HG02943 (cell line): ENCODE results near the gene GAN.

Experiments used
- ATAC-seq: cut with Tn5 transposase; IDR thresholded peaks from one replicate; pipeline ENCODE4 v1.9.1; 2021; ENCODE audit warnings: mild to moderate bottlenecking, low read depth, moderate library complexity; ENCODE audit not compliant: unreplicated experiment

The GAN gene

DNA sequence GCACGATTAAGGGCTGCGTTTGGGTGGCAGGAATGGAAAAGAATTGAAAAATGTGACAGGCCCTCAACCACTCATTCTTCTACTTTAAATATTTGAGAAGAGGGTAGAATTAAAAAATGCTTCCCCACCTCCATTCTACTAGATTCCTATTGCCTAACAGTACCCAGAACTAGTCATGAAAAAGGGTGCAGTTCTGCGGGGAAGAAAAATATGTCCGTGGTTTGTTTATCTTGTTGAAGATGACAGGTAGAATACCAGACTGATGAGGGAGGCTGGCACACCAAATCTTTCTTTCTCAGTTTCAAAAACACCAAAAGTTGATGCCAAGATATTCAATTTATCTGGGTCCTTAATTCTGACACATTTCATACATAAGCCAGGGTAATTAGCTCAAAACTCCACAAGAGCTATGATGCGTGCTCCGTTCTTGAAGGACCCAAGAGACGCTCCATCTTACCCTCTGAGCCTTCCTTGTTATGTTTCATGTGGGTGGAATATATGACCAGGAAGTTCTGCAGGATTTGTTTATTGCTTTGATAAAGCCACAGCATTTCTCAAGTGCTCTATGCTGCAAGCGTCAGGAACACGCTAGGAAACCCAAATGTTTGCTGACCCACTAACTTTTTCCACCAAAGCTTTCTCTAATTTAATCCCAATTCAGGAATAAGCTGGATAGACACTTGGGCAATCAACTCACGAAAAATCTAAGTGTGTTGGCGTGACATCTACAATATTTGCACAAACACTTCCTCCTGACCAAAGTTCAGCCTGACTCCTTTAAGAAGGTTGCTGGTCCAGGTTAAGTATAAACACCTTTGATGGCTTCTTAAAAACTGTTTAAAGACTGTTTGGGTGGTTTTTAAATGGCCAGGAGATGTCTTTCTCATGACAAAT lies 20.6 kb upstream of the GAN start:
- no peak for ATAC-seq

GRCh38 chr16:81296631-81297030 lies 18.1 kb upstream of the GAN start:
- ATAC-seq = no peak

- no peak for ATAC-seq
Observed at GRCh38 chr16:81307770-81308169, 7.0 kb upstream of the GAN start.

DNA sequence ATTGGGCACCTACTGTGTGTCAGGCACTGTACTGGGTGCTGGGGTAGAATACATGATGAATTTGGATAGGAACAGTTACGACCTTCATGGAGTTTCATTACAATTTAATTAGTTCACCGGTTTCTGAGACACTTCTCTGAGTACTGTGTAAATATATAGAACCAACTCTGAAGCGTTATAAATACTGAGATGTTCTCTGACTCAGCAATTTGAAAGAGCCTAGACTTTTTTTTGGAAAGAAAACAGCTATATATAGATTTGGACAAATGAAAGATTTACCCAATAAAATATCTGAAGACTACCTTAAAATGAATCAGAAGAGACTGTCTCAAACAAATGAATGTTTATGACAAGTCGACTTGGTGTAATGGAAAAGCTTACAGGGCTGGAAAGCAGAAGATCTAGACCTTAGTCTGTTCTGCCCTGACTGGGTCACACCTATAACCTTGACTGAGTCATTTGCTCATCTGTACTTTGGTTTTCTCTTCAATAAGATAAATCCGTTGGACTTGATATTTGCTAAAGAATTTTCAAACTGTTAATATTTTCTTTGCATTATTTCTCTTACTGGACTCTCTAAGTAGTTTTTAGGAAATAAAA lies 4.6 kb upstream of the GAN start:
- ATAC-seq = no peak

GRCh38 chr16:81311762-81312161 lies 3.0 kb upstream of the GAN start:
- ATAC-seq = no peak

DNA sequence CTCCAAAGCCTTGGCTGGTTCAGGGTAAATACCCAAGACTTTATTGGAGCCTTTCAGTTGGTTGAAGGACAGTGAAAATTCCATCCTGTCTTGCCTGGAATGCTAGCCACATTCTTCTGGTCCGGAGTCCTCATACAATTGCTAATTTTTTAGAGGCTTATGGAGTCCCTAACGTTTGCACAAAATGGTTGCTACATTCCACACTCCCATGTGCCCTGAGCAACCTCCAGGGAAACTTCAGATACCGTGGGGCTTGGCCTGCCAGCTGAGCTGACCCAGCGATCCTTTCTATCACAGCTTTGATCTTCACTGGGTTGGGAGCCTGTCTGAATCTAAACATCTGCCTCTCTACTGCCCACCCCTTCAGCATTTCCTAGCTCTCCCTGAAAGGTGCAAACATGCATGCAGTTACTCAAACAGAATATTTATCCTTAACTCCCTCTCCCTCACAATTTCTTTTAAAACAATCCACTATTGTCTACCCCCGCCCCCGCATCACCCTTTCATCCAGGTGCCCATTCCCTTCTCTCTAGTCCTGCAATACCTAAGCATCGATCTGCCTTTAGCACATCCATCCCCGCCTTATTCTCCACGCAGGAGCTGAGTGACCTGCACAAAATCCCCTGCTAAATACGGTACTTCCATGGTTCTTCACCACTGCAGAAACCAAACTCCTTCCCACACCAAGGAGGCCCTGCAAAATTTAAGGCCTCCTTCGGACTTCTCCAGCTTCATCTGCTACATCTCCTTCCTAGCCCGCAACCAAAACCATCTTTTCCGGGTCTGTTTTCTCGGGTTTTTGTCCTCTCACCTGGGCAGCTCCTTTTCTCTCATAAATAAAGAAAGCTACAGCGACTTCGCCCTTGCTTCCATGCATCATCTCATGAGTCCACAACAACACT lies 810 bp upstream of the GAN start:
- ATAC-seq = no peak

DNA sequence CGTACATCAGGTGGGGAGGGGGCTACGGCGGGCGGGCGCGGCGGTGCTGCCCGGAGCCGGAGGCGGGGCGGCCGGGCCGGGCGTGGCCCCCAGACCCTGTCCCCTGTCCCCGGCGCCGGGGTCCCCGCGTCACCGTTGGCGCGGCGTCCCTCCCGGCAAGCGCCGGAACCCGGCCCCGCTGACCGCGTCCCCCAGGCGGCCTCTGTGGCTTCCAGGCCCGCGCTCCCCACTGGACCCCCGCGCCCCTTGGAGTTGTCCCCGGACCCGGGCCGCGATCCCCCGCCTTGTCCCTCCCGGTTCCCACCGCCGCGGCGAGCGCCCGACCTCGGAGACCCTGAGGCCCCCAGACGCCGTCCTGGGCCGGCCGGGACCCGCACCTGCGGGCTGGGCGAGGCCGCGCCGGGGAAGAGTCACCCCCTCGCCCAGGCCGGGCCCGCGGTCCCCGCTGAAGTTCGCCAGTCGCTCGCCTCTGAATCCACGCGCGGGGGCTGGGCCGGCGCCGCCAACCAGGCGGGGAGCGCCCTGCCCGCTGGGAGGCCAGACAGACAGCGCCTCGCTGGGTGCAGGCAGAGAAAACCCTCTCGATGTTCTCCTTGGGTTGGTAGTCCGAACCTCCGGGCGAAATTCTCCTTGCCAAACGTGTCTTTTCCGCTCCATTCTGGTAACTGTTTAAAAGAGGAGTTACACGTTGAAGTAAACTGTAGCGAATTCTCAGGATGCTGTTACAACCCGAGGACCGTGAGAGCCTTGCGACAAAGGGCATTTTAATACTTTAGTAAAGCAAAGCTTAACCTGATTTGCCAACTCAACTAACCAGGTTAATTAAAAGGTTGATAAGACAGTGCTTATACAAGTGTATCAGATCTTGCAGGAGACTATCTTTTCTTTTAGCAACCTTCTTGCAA lies 761 bp downstream of the GAN start:
- ATAC-seq = peak; percentile 31

DNA sequence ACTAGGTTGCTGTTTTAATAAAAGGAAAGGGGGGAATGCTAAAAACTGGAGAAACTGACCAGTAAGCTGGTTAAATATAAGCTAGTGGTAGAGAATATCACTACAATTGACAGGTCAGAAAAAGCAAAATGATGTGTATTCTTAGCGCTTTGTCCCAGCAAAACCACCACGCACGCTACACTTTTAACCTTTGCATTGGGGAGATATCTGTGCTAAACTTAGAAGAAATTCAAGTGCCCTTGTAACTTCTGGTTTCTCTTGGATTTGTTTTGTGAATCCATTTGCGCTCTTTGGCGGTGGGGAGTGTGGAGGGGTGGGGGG lies 1.4 kb downstream of the GAN start:
- no peak for ATAC-seq

DNA sequence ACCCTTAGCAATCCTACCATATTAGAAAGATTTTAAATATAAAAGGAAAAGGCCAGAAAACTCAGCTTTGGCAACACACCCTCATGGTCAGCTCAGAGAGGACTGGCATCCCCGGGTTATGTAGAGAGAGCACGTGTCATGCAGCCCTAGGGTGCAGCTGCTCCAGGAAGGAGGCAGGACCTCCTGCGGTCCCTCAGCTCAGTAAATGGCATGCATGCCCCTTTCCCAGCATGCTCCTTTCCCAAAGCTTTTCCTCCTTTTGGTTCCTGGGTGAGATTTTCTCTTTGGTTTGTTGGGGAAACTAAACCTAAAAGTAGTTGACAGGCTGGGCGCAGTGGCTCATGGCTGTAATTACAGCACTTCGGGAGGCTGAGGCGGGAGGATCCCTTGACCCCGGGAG lies 3.9 kb downstream of the GAN start:
- no peak for ATAC-seq

DNA sequence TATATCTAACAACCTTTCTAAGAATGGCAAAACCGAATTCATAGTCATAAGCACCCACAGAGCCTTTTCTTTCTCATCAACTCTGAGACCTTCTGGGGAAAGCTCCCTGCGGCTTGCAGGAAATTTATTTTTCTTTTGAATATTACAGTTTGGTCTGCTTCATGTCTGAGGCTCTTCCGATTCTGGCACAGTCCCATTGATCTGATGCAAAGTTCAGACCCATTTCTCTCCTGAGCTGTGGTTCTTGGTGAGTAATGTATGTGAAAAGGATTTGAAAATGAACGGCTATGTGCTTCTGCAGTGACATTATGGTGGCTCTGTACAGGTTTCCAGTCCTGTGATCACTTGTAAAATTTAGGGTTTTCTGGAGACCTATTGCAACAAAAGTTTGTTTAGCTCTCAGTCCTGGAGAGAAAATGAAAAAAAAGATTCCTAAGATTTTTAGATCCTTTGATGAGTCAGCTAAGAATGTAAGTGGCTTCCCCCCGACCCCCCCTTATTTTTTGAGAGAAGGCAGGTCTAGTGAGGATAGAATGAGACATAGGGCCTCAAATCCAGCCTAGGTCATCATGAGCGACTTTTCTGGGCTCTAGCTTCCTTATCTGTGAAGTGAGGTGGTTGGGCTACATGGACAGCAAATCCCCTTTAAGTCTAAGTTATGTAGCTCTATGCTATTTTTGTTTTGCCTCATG lies 4.6 kb downstream of the GAN start:
- ATAC-seq = no peak

GRCh38 chr16:81321039-81321438 lies 6.3 kb downstream of the GAN start:
- ATAC-seq = no peak

- ATAC-seq = no peak
Observed at GRCh38 chr16:81321536-81321935, 6.8 kb downstream of the GAN start.

GRCh38 chr16:81324808-81325207 lies 10.0 kb downstream of the GAN start:
- ATAC-seq = no peak

- ATAC-seq = no peak
Observed at GRCh38 chr16:81327011-81327410, 12.2 kb downstream of the GAN start.

GRCh38 chr16:81327447-81328196 lies 12.9 kb downstream of the GAN start:
- ATAC-seq = no peak

GRCh38 chr16:81329947-81330346 lies 15.2 kb downstream of the GAN start:
- ATAC-seq = no peak

GRCh38 chr16:81333356-81333755 lies 18.6 kb downstream of the GAN start:
- ATAC-seq = no peak

DNA sequence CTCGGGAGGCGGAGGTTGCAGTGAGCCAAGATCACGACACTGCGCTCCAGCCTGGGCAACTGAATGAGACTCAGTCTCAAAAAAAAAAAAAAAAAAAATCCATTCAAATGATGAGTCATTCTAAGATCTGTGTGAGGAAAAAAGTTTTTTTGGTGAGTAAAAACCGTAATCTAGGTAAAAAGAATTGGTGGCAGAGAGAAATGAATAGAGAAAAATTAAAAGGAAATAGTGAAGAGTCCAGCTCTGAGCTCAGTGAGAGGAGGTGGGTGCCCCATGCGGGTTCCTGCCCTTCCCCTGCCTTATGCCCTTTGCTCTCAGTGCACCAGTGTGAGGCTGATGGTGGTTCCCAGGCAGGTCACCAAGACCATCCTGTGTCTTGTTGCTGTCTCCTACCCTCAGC lies 20.9 kb downstream of the GAN start:
- ATAC-seq = no peak

GRCh38 chr16:81337097-81337496 lies 22.3 kb downstream of the GAN start:
- no peak for ATAC-seq
